GM12875 (cell line): ENCODE data around the gene SSR4.

Experiments
- H3K4me3 ChIP-seq: one replicate; pipeline ENCODE4 v1.5.1; 2011; ENCODE audit warnings: low read depth, low read length, control low read depth
- TF ChIP-seq, protein P1 (sequence below): IDR thresholded peaks from 2 replicates; pipeline ENCODE4 v1.5.1; 2011; ENCODE audit warnings: low read depth, mild to moderate bottlenecking, control low read depth, inconsistent platforms, low read length, moderate library complexity, borderline replicate concordance; ENCODE audit not compliant: insufficient read depth

Gene SSR4

DNA sequence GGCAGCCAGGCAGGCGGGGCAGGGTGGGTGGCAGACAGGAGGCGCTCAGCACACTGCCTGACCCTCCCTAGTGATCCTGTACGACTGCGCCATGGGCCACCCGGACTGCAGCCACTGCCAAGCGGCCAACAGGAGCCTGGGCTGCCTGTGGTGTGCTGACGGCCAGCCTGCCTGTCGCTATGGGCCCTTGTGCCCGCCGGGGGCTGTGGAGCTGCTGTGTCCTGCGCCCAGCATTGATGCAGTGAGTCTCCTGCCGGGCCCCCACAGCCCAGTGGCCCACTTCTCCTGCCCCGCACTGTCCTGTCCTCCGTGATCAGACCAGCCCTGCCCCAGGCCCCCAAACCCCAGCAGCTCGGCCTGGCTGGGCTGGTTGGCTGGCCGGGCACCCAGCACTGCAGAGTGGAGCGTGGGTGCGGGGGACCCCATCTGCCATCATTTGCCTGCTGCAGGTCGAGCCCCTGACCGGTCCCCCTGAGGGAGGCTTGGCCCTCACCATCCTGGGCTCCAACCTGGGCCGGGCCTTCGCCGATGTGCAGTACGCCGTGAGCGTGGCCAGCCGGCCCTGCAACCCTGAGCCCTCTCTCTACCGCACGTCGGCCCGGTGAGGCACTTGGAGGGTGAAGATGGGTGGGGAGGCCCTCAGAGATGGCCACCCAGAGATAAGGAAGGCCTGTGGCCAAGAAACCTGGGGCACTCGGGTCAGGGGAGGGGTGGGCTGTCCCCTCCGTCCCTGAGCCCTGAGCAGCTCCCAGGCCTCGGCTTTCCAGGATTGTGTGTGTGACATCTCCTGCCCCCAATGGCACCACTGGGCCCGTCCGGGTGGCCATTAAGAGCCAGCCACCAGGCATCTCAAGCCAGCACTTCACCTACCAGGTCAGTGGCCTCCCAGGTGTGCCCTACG, 22.8 kb upstream of the SSR4 start:
- TF ChIP-seq, protein P1, sequence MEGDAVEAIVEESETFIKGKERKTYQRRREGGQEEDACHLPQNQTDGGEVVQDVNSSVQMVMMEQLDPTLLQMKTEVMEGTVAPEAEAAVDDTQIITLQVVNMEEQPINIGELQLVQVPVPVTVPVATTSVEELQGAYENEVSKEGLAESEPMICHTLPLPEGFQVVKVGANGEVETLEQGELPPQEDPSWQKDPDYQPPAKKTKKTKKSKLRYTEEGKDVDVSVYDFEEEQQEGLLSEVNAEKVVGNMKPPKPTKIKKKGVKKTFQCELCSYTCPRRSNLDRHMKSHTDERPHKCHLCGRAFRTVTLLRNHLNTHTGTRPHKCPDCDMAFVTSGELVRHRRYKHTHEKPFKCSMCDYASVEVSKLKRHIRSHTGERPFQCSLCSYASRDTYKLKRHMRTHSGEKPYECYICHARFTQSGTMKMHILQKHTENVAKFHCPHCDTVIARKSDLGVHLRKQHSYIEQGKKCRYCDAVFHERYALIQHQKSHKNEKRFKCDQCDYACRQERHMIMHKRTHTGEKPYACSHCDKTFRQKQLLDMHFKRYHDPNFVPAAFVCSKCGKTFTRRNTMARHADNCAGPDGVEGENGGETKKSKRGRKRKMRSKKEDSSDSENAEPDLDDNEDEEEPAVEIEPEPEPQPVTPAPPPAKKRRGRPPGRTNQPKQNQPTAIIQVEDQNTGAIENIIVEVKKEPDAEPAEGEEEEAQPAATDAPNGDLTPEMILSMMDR = no peak
- no peak overlapping the region for H3K4me3 ChIP-seq

- TF ChIP-seq, protein P1 = no peak
- H3K4me3 ChIP-seq = no peak overlapping the region
Observed at GRCh38 chrX:153772316-153773217, 21.9 kb upstream of the SSR4 start.

DNA sequence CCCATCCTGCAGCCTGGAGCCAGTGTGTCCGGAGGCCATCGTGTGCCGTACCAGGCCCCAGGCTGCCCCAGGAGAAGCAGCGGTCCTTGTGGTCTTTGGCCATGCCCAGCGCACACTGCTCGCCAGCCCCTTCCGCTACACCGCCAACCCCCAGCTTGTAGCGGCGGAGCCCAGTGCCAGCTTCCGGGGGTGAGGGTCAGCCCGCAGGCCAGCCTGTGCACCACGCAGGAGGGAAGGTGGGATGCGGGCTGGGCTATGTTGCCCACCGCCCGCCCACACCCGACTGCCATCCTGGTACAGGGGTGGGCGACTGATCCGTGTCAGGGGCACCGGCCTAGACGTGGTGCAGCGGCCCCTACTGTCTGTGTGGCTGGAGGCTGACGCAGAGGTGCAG, 21.3 kb upstream of the SSR4 start:
- TF ChIP-seq, protein P1 = no peak
- no peak overlapping the region for H3K4me3 ChIP-seq

DNA sequence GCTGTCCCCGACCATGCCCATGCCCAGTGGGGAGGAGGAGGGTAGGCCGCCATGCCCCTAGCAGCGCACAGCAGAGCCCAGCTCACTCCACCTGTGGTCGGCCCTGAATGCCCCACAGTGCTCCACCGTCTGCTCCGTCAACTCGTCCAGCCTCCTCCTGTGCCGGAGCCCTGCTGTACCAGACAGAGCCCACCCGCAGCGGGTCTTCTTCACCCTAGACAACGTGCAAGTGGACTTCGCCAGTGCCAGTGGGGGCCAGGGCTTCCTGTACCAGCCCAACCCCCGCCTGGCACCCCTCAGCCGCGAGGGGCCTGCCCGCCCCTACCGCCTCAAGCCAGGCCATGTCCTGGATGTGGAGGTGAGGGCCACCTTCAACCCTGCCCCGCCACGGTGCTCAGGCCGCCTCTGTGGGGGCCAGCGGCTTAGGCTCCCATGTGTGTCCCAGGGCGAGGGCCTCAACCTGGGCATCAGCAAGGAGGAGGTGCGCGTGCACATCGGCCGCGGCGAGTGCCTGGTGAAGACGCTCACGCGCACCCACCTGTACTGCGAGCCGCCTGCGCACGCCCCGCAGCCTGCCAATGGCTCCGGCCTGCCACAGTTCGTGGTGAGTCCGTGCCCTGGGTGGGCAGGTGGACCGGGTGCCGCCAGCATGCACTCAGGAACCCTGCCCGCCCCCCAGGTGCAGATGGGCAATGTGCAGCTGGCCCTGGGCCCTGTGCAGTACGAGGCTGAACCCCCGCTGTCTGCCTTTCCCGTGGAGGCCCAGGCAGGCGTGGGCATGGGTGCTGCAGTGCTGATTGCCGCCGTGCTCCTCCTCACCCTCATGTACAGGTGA, 20.5 kb upstream of the SSR4 start:
- TF ChIP-seq, protein P1 = no peak
- H3K4me3 ChIP-seq = no peak overlapping the region

DNA sequence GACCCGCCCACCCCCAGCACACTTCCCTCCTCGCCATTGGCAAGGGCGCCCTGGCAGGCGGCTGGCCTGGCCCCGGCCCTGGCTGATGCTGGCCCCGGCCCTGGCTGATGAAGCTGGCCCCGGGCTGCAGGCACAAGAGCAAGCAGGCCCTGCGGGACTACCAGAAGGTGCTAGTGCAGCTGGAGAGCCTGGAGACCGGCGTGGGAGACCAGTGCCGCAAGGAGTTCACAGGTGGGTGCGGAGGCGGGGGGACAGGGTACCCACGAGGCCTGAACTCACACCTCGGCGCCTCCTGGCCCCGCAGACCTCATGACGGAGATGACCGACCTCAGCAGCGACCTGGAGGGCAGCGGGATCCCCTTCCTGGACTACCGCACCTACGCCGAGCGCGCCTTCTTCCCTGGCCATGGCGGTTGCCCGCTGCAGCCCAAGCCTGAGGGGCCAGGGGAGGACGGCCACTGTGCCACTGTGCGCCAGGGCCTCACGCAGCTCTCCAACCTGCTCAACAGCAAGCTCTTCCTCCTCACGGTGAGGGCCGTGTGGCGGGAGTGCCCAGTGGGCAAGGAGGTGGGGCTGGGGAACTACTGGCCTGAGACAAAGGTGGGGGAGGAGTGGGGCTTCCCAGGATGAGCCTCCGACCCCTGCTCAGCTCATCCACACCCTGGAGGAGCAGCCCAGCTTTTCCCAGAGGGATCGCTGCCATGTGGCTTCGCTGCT, 19.7 kb upstream of the SSR4 start:
- TF ChIP-seq, protein P1 = no peak
- no peak overlapping the region for H3K4me3 ChIP-seq
